ENCODE measurements around the gene CSPG4.
"Not testable (repeated sequence)": the region's sequence is repeated elsewhere in the genome, so short reads cannot be mapped to it uniquely, and the experiment has no call there.

Gene CSPG4

GRCh38 chr15:75730376-75731247 lies 18.0 kb upstream of the CSPG4 start:
- WGBS, 2 experiments, result 94 to 96% methylated on average over 16 to 17 of the region's 17 CpGs
- not testable (repeated sequence) for H3K4me3 ChIP-seq (ENCODE audit: insufficient read depth, low read depth, low read length); H3K4me1 ChIP-seq (ENCODE audit: control insufficient read depth, insufficient read depth, low read length); H3K27me3 ChIP-seq (ENCODE audit: control insufficient read depth, insufficient read depth, low read length, poor library complexity, severe bottlenecking); H3K36me3 ChIP-seq (ENCODE audit: control insufficient read depth, insufficient read depth, low read length); H3K27ac ChIP-seq (ENCODE audit: insufficient read depth, low read depth, low read length, poor library complexity, severe bottlenecking); H3K9me3 ChIP-seq (ENCODE audit: control insufficient read depth, low read length)

DNA sequence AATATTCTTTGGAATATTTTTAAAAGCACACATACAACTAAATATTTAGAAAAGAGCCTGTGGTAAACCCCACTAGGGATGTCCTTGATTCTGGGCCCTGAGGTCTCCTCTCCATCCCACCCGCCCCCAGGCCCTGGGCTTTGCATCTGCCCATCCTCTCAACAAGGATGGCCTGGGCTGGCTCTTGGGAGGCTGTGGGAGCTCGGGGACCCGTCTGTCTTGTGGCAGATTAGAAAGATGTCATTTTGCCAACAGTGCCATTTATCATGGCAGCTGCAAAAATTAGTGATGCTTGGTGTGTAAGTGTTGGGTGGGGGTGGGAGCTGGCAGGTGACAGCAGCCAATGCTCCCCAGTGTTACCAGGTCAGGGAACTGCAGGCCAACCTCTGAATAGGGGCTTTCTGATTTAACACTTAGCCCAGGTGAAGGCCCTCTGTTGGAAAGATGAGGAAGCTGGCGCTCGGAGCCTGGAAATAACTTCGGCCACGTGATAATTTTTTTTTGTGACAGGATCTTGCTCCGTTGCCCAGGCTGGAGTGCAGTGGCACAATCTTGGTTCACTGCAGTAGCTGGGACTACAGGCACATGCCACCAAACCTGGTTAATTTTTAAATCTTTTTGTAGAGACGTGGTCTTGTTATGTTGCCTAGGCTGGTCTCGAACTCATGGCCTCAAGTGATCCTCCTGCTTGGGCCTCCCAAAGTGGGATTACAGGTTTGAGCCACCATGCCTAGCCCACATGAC lies 16.9 kb upstream of the CSPG4 start:
- H3K4me1 ChIP-seq (ENCODE audit: control insufficient read depth, insufficient read depth, low read length), result no peaks in the 10 kb centered on the region
- no peak overlapping the region for H3K27ac ChIP-seq (ENCODE audit: insufficient read depth, low read depth, low read length, poor library complexity, severe bottlenecking)
- H3K4me3 ChIP-seq (ENCODE audit: insufficient read depth, low read depth, low read length), result no peak overlapping the region
- no peaks in the 10 kb centered on the region for H3K9me3 ChIP-seq (ENCODE audit: control insufficient read depth, low read length)
- H3K36me3 ChIP-seq (ENCODE audit: control insufficient read depth, insufficient read depth, low read length), result no peaks in the 10 kb centered on the region
- 90 to 91% methylated on average over 10 of the region's 10 CpGs for WGBS, 2 experiments
- H3K27me3 ChIP-seq (ENCODE audit: control insufficient read depth, insufficient read depth, low read length, poor library complexity, severe bottlenecking), result no peaks in the 10 kb centered on the region

DNA sequence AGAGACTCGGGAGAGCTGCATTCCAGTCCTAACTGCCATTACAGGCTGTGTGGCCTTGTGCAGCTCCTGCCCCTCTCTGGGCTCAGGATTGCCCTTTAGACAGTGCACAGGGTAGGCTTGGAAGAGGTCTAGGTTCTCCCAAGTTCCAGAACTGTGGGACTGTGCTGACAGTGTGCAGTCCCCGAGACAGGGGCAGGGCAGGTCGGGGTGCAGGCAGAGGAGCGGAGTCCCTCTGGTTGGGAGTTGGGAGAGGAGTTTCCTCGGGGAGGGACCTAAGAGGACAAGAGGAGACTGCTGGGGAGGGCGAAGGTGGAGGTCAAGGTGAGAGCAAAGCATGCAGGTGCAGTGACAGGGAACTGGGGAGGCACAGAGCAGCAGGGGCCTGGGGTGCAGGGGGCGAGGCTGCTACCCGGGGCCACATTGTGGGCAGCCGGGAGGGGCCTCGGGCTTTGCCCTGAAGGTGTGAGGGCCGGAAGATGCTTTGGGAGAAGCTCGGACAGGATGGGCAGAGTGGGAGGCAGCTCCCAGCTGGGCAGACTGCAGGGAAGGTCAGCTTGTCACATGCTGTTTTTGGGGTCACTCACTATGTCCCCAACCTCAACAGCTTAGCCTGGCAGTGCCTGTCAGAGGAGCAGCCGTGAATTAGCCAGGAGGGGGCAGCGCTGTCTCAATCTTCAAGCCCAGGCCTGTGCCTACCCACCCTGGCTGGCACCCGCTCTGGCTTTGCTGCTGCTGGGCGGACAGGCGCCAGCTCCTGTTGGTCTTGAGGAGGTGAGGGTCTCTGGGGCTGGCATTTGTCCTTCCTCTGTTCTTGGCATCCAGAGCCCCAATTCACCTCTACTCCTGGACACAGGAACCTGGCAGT lies 15.4 kb upstream of the CSPG4 start:
- no peak overlapping the region for H3K4me3 ChIP-seq (ENCODE audit: insufficient read depth, low read depth, low read length)
- H3K36me3 ChIP-seq (ENCODE audit: control insufficient read depth, insufficient read depth, low read length), result no peaks in the 10 kb centered on the region
- WGBS, 2 experiments, result 69 to 73% methylated on average over 17 of the region's 17 CpGs
- no peaks in the 10 kb centered on the region for H3K27me3 ChIP-seq (ENCODE audit: control insufficient read depth, insufficient read depth, low read length, poor library complexity, severe bottlenecking)
- peaks cover 10% of the 10 kb centered on the region for H3K4me1 ChIP-seq (ENCODE audit: control insufficient read depth, insufficient read depth, low read length)
- H3K27ac ChIP-seq (ENCODE audit: insufficient read depth, low read depth, low read length, poor library complexity, severe bottlenecking), result no peak overlapping the region
- no peaks in the 10 kb centered on the region for H3K9me3 ChIP-seq (ENCODE audit: control insufficient read depth, low read length)

DNA sequence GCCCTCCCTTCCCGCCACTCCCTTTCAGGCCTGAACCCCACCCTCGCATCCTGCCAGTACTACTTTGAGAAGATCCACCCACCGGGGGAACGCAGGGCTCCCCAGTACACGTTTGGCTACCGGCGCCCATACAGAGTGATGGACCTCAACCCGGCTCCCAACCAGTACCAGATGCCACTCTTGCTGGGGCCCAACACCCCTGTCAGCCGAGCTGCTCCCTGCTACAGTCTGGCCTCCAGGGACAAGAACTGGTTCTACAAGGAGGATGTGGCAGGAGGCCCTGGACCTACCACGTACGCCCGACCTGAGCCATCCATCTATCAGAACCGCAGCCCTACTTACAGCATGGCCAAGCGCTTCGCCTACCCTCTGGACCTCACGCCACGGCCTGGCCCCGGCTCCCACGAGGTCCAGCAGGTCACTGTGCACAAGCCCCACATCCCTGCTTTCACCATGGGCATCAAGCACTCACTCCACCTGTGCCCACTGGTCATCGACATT lies 14.4 kb upstream of the CSPG4 start:
- H3K27me3 ChIP-seq (ENCODE audit: control insufficient read depth, insufficient read depth, low read length, poor library complexity, severe bottlenecking), result no peaks in the 10 kb centered on the region
- WGBS, 2 experiments, result 90 to 92% methylated on average over 20 of the region's 20 CpGs
- no peaks in the 10 kb centered on the region for H3K9me3 ChIP-seq (ENCODE audit: control insufficient read depth, low read length)
- H3K27ac ChIP-seq (ENCODE audit: insufficient read depth, low read depth, low read length, poor library complexity, severe bottlenecking), result no peak overlapping the region
- no peak overlapping the region for H3K4me3 ChIP-seq (ENCODE audit: insufficient read depth, low read depth, low read length)
- no peaks in the 10 kb centered on the region for H3K36me3 ChIP-seq (ENCODE audit: control insufficient read depth, insufficient read depth, low read length)
- H3K4me1 ChIP-seq (ENCODE audit: control insufficient read depth, insufficient read depth, low read length), result peaks cover 10% of the 10 kb centered on the region

DNA sequence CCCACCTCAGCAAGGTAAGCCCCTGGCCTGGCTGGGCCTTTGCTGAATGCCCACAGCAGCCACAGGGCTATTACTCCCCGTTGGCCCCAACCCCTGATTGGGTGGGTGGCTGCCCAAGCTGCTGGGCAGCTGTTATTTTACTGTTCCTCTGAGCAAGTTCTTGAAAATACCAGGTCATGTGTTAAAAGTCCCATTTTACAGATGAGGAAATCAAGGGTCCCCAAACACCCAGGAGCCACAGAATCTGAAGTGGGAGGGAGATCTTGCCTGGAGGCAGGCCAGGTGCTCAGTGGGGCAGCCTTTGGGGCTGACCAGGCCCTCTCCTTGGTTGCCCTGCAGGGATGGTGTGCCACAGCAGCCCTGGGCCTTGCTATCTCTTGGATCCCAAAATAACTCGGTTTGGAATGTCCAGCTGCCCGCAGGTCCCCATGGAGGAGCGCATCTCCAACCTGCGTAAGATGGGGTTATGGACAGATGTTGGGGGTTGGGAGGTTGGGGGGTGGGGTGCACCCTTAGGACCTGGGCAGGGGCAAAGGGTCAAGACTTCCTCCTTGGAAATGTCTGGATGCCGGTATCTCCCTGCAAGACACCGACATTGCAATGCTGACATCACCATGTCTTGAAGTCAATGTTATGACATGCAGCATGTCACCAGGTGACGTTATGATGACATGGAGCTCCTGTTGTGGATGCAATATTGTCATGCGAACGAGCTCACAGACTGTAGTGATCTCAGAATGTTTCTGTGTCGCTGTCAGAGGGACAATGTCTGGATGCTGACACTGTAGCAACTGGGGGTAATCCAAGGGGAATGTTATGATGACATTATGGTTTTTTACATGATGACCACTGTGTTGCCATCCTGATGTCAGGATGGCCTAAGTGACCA lies 13.3 kb upstream of the CSPG4 start:
- Histone ChIP-seq H3K27me3 (ENCODE audit: control insufficient read depth, insufficient read depth, low read length, poor library complexity, severe bottlenecking) (no peaks in the 10 kb centered on the region), H3K36me3 (ENCODE audit: control insufficient read depth, insufficient read depth, low read length) (no peaks in the 10 kb centered on the region), H3K9me3 (ENCODE audit: control insufficient read depth, low read length) (no peaks in the 10 kb centered on the region), H3K27ac (ENCODE audit: insufficient read depth, low read depth, low read length, poor library complexity, severe bottlenecking) (no peak overlapping the region), H3K4me3 (ENCODE audit: insufficient read depth, low read depth, low read length) (no peak overlapping the region), H3K4me1 (ENCODE audit: control insufficient read depth, insufficient read depth, low read length) (peaks cover 10% of the 10 kb centered on the region)
- 90 to 92% methylated on average over 11 of the region's 11 CpGs for WGBS, 2 experiments

DNA sequence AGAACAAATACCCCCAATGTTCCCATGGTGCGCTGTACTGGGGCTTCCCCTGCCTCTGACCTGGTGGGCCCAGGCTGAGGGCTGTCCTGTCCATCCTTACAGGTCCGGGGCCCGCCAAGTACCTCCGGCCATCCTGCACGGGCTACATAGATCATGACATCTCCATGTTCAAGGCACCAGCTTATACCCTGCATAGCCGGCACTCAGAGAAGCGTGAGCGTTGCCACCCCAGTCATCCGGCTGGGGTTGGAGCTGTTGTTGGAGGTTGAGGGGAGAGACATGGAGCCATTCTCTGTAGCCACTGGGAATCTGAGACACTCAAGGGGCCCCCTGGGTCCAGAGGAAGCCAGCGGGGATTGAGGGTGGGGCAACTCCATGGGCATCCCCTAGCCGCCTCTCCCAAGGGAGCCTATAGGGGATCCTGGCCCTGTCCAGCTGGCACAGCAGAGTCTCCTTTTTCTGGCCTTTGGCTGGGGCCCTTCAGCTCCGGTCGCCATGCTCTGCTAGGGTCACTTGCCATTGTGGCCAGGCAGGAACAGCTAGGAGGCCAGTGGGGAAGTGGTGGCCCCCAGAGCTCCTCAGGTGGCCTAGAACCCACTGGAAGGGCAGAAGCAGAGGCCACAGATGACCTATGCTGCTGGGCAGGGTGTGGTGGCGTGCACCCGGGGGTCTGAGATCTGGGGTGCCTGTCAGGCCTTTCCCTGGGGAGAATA lies 12.5 kb upstream of the CSPG4 start:
- WGBS, 2 experiments, result 91 to 95% methylated on average over 15 of the region's 15 CpGs
- H3K9me3 ChIP-seq (ENCODE audit: control insufficient read depth, low read length), result no peaks in the 10 kb centered on the region
- peaks cover 10% of the 10 kb centered on the region for H3K4me1 ChIP-seq (ENCODE audit: control insufficient read depth, insufficient read depth, low read length)
- H3K27ac ChIP-seq (ENCODE audit: insufficient read depth, low read depth, low read length, poor library complexity, severe bottlenecking), result no peak overlapping the region
- no peaks in the 10 kb centered on the region for H3K27me3 ChIP-seq (ENCODE audit: control insufficient read depth, insufficient read depth, low read length, poor library complexity, severe bottlenecking)
- H3K4me3 ChIP-seq (ENCODE audit: insufficient read depth, low read depth, low read length), result no peak overlapping the region
- H3K36me3 ChIP-seq (ENCODE audit: control insufficient read depth, insufficient read depth, low read length), result no peaks in the 10 kb centered on the region

DNA sequence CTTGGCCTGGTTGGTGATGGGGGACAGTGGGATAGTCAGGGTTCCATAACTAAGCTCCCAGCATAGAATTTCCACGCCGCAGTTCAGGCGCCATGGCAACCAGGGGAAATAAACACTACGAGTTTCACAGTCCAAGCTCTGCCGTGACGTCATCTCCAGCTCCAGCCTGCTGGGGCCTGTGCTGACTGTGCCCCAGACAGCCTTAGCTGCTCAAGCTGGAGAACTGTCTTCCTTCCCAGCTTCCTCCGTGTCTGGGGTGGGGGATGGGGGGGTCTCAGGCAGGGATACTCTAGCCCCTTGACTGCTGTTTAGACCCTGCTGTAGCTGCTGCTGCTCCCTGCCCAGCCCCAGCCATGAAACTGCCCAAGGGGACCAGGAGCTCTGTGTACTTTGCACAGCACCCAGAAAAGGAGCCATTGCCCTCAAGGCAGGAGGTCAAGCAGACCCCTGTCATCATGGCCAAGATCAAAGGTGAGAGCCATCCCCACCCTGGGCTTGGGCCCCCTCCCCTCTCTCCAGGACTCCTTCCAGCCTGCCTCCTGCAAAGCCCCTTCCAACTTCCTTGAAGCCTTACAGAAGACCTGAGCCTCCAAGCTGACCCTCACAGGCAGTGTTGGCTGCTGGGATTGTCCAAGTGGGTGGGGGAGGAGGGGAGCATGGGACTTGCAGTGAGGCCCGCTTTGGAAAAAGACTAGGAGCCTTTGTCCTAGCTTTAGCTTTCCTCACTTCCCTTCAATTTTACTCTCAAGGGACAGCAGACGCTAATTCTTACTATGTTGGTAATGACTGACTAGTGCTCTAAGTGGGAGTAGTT lies 11.4 kb upstream of the CSPG4 start:
- WGBS, 2 experiments, result 77 to 83% methylated on average over 9 of the region's 9 CpGs
- no peaks in the 10 kb centered on the region for H3K27me3 ChIP-seq (ENCODE audit: control insufficient read depth, insufficient read depth, low read length, poor library complexity, severe bottlenecking)
- no peaks in the 10 kb centered on the region for H3K36me3 ChIP-seq (ENCODE audit: control insufficient read depth, insufficient read depth, low read length)
- peaks cover 10% of the 10 kb centered on the region for H3K4me1 ChIP-seq (ENCODE audit: control insufficient read depth, insufficient read depth, low read length)
- peak overlapping the region; percentile 55 for H3K27ac ChIP-seq (ENCODE audit: insufficient read depth, low read depth, low read length, poor library complexity, severe bottlenecking)
- no peaks in the 10 kb centered on the region for H3K9me3 ChIP-seq (ENCODE audit: control insufficient read depth, low read length)
- H3K4me3 ChIP-seq (ENCODE audit: insufficient read depth, low read depth, low read length), result no peak overlapping the region

DNA sequence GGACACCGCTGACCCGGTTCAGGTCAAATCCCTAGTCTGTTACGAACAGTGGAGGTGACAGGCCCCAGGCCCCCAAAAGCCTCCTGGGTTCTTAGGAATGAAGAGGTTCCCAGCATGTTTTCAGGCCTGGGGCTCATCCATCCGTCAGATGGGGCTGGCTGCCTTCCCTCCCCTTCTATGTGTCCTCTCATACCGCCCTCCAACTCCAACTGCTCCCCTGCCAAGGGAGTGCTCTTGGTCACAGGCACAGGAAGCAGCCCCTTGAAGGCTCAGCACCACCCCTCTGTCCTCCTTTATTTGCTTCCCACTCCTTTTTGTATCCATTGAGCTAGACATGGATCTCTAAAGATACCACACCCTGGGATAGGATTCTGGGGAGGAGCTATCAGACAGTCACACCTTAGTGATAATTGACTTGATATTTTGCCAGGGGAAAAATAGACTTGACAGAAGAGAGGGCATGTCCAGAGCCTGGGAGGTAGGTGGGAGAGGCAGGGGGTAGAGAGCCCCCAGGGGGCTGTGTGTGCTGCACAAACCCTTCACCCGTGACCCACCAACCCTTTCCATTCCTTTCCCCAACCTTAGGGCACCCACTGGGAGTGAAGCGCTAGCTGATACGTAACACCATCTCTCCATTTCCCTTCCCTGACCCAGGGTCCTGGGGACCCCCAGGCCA lies 10.7 kb upstream of the CSPG4 start:
- Histone ChIP-seq H3K27me3 (ENCODE audit: control insufficient read depth, insufficient read depth, low read length, poor library complexity, severe bottlenecking) (no peaks in the 10 kb centered on the region), H3K36me3 (ENCODE audit: control insufficient read depth, insufficient read depth, low read length) (no peaks in the 10 kb centered on the region), H3K4me3 (ENCODE audit: insufficient read depth, low read depth, low read length) (no peak overlapping the region), H3K27ac (ENCODE audit: insufficient read depth, low read depth, low read length, poor library complexity, severe bottlenecking) (peak overlapping the region; percentile 60), H3K9me3 (ENCODE audit: control insufficient read depth, low read length) (no peaks in the 10 kb centered on the region), H3K4me1 (ENCODE audit: control insufficient read depth, insufficient read depth, low read length) (peaks cover 10% of the 10 kb centered on the region)
- 78 to 85% methylated on average over 8 of the region's 8 CpGs for WGBS, 2 experiments
